ENCODE measurements around the gene ERC2.

The ERC2 gene

DNA sequence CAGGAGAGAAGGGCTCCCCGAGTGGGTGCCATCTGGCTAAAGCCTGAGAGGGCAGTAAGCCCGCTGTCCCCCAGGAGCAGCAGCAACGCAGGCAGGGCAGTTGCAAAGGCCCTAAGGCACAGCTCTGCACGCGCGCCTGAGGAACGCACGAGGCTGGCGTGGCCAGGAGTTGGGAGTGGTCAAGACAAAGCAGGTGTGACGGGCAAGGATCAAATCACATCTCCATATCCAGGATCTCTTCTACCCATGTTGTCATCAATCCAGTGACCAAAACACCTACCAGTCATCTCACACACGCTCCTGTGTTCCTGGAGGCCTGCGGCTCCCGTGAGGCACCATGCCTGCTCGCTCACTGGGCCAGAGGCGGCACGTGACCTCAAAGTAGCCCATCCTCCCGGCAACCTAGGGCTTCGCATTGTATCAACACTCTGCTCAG lies 59.5 kb downstream of the ERC2 start:
- no peaks in the 10 kb centered on the region for H3K4me1 Mint-ChIP-seq
- no peaks in the 10 kb centered on the region for H3K36me3 Mint-ChIP-seq
- DNase-seq (ENCODE audit: low spot score in 2 of 2) (no peak), ATAC-seq (no peak)
- H3K4me3 Mint-ChIP-seq: no peak overlapping the region
- no peaks in the 10 kb centered on the region for H3K9me3 Mint-ChIP-seq
- H3K27ac Mint-ChIP-seq: no peak overlapping the region

DNA sequence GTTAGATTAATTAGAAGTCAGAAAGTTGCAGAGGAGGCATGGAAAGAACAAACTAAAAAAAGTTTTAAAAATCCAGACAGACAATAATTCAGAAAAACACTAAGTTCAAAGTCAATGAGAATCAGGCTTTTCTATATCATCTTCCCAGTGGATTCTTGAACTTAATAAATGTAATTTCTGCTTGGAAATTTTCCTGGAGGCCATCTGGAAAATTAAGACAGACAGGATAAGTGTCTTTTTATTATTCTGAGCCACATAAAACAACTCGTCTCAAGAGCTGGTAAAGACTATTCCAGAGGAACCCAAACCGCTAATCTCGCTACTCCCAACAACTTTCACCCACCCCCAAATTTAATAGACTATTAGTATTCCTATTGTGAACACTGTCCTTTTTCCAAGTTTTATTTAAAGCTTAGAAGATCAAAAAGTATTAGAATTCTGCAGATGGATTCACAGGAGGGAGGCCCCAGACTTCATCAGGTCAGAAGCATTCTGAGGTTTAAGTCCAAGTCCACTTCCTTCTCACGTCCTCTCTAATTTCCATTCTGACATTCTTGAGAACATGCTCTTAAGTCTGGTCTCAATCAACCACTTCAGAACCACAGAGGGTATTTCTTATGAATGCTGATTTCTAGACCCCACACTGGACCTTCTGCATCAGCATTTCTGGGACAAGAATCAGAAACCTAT lies 61.3 kb downstream of the ERC2 start:
- H3K4me1 Mint-ChIP-seq: no peaks in the 10 kb centered on the region
- no peak for DNase-seq (ENCODE audit: low spot score in 2 of 2)
- no peak for ATAC-seq
- no peak overlapping the region for H3K4me3 Mint-ChIP-seq
- H3K9me3 Mint-ChIP-seq: no peaks in the 10 kb centered on the region
- H3K27ac Mint-ChIP-seq: no peak overlapping the region
- H3K36me3 Mint-ChIP-seq: no peaks in the 10 kb centered on the region

DNA sequence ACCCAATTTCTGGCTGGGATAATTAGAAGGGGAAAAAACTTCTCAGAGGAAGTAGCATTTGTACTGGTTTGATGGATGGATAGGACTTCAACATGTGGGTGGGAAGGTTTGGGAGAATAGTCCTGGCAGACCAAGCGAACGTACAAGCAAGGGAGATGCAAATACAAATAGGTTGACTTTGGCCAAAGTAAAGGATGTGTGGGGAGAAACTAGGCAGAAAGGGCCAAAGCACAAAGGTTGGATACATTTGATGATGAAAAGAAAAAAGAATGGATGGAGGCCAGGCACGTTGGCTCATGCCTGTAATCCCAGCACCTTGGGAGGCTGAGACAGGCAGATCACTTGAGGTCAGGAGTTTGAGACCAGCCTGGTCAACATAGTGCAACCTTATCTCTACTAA lies 63.4 kb downstream of the ERC2 start:
- no peaks in the 10 kb centered on the region for H3K9me3 Mint-ChIP-seq
- no peak for DNase-seq (ENCODE audit: low spot score in 2 of 2)
- H3K4me1 Mint-ChIP-seq: no peaks in the 10 kb centered on the region
- no peak overlapping the region for H3K27ac Mint-ChIP-seq
- no peaks in the 10 kb centered on the region for H3K36me3 Mint-ChIP-seq
- no peak for ATAC-seq
- H3K4me3 Mint-ChIP-seq: no peak overlapping the region

DNA sequence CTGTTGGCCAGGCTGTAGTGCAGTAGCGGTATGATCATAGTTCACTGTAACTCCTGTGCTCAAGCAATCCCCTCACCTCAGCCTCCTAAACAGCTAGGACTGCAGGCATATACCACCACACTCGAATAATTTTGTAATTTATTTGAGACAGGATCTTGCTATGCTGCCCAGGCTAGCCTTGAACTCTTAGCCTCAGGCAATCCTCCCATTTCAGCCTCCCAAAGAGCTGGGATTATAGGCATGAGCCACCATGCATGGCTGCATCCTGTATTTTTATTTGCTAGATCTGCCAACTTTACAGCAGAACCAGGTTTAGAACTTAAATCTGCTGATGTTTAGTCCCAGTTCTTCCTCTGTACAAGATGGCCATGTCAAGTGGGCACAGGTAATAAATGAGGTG lies 69.6 kb downstream of the ERC2 start:
- no peak for DNase-seq (ENCODE audit: low spot score in 2 of 2)
- no peak overlapping the region for H3K4me3 Mint-ChIP-seq
- H3K9me3 Mint-ChIP-seq: no peaks in the 10 kb centered on the region
- no peaks in the 10 kb centered on the region for H3K4me1 Mint-ChIP-seq
- no peak overlapping the region for H3K27ac Mint-ChIP-seq
- no peaks in the 10 kb centered on the region for H3K36me3 Mint-ChIP-seq
- ATAC-seq: no peak

DNA sequence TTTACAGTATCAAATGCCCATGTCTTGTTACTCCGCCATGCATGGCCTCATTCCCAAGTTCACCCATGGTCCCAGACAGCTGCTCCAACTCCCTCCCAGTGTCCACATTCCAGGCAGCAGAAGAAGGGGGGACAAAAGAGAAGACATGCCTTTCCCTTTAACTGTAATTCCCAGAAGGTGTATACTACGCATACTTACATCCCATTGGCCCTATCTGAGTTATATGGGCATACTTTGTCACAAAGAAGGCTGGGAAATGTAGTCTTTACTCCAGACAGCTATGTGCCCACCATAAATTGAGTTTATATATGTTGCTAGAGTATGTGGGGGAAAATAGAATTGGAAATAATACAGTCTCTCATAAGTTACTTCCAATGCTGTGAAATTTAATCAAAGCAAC lies 70.5 kb downstream of the ERC2 start:
- H3K9me3 Mint-ChIP-seq: no peaks in the 10 kb centered on the region
- DNase-seq (ENCODE audit: low spot score in 2 of 2): no peak
- no peaks in the 10 kb centered on the region for H3K4me1 Mint-ChIP-seq
- no peak overlapping the region for H3K27ac Mint-ChIP-seq
- no peaks in the 10 kb centered on the region for H3K36me3 Mint-ChIP-seq
- no peak for ATAC-seq
- H3K4me3 Mint-ChIP-seq: no peak overlapping the region

DNA sequence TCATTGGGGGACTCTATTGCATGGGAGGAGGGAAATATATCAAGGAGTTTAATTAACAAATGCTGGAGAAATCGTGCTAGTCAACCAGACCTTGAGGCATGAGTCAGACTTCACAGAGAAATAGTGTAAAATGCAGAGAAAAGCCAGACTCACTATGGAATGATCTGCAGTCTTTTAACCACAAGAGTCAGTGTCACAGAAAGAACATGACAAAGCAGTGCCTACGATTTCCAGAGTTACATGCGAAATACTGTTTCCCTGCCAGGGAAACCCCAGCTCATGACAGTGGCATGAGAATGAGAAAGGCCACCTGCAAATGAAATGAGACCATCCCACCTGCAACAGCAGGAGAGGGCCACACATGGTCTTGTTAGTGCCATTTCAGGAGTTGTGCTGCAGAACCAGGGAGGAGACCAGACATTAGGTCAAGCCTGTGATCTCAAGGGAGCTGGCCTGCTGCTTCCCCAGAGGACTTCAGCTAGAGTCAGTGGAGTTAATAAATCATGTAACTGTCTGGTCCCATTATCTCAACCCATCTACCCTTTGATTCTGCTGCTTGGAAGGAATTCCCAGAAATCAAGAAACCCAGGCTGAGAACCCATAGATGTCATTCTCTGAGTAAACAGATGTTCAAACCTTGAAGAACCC lies 79.0 kb downstream of the ERC2 start:
- H3K9me3 Mint-ChIP-seq: no peaks in the 10 kb centered on the region
- DNase-seq (ENCODE audit: low spot score in 2 of 2) (no peak), ATAC-seq (peak; percentile 39)
- no peak overlapping the region for H3K4me3 Mint-ChIP-seq
- no peak overlapping the region for H3K27ac Mint-ChIP-seq
- H3K4me1 Mint-ChIP-seq: no peaks in the 10 kb centered on the region
- no peaks in the 10 kb centered on the region for H3K36me3 Mint-ChIP-seq

DNA sequence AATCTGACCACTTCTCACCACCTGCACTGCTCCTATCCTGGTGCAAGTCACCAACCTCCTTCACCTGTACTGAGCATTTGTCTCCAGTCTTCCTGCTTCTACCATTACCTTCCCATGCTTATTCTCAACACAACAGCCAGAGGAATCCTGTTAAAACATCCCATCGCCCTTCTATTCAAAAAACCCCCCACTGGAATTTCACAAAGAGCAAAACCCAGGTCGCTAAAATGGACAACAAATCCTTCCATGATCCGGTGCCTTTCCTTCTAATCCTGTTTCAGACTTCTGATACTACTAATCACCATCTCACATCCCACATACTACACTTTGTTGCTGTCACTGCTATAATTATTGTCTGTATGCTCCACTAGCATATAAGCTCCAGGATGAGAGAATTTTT lies 85.2 kb downstream of the ERC2 start:
- ATAC-seq: no peak
- Mint-ChIP-seq H3K9me3 (no peaks in the 10 kb centered on the region), H3K36me3 (no peaks in the 10 kb centered on the region), H3K4me1 (no peaks in the 10 kb centered on the region), H3K27ac (no peak overlapping the region), H3K4me3 (no peak overlapping the region)
- DNase-seq (ENCODE audit: low spot score in 2 of 2): no peak

DNA sequence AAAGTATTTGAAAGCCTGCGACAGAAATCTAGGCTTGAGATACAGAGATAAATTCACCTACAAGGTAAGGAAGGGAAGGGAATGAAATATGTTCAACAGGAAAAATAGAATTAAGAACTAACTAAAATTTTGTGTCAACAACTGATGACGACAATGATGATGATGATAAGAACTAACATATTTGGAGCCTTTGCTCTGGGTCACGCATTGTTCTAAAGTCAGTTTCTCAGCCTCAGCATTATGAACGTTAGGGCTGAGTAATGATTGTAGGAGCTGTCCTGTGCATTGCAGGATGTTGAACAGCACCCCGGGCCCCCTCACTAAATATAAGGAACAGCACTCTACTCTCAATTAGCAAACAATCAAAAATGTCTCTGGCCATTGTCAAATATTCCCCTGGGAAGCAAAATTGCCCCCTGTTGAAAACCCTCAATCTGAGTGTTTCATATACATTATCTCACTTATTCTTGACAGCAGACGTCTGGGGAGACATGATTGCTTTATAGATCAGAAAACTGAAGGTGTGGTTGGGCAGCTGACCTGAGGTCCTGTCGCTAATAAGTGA lies 88.5 kb downstream of the ERC2 start:
- H3K27ac Mint-ChIP-seq: no peak overlapping the region
- no peak for DNase-seq (ENCODE audit: low spot score in 2 of 2)
- ATAC-seq: no peak
- no peaks in the 10 kb centered on the region for H3K4me1 Mint-ChIP-seq
- peaks cover 9% of the 10 kb centered on the region for H3K9me3 Mint-ChIP-seq
- no peaks in the 10 kb centered on the region for H3K36me3 Mint-ChIP-seq
- H3K4me3 Mint-ChIP-seq: no peak overlapping the region

DNA sequence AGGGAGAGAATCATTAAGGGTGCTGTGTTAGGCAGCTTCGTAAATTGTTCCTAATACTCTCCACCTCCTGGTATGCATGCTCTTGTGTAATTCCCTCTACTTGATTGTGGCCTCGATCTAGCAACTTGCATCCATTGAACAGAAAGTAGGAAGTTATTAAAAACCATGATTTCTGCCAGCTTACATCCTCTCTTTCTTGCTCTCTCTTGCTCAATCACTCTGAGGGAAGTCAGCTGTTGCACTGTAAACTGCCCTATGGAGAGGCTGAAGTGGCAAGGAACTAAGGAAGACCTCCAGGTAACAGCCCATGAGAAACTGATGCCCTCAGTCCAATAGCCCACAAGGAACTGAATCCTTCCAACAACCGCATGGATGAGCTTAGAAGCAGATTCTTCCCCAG lies 92.6 kb downstream of the ERC2 start:
- DNase-seq (ENCODE audit: low spot score in 2 of 2) (no peak), ATAC-seq (no peak)
- H3K4me3 Mint-ChIP-seq: no peak overlapping the region
- no peak overlapping the region for H3K27ac Mint-ChIP-seq
- no peaks in the 10 kb centered on the region for H3K4me1 Mint-ChIP-seq
- H3K36me3 Mint-ChIP-seq: no peaks in the 10 kb centered on the region
- peaks cover 9% of the 10 kb centered on the region for H3K9me3 Mint-ChIP-seq

DNA sequence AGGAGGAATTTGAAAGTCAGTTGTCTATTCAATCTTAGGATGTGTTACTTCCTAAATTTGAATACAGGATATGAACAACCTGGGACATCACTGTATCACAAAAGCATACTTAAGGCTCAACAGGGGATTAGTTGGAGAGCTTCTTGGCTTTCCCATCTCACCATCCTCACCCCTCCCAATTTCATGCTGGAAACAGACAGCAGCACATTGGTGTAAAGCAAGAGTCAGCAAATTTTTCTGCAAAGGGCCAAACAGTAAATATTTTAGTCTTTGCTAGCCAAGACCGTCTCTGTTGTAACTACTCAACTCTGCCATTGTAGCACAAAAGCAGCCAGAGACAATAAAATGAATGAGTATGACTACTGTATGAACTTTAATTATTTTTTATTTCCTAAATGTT lies 94.9 kb downstream of the ERC2 start:
- H3K4me3 Mint-ChIP-seq: no peak overlapping the region
- DNase-seq (ENCODE audit: low spot score in 2 of 2): no peak
- ATAC-seq: no peak
- H3K9me3 Mint-ChIP-seq: peaks cover 9% of the 10 kb centered on the region
- no peaks in the 10 kb centered on the region for H3K4me1 Mint-ChIP-seq
- no peaks in the 10 kb centered on the region for H3K36me3 Mint-ChIP-seq
- no peak overlapping the region for H3K27ac Mint-ChIP-seq

DNA sequence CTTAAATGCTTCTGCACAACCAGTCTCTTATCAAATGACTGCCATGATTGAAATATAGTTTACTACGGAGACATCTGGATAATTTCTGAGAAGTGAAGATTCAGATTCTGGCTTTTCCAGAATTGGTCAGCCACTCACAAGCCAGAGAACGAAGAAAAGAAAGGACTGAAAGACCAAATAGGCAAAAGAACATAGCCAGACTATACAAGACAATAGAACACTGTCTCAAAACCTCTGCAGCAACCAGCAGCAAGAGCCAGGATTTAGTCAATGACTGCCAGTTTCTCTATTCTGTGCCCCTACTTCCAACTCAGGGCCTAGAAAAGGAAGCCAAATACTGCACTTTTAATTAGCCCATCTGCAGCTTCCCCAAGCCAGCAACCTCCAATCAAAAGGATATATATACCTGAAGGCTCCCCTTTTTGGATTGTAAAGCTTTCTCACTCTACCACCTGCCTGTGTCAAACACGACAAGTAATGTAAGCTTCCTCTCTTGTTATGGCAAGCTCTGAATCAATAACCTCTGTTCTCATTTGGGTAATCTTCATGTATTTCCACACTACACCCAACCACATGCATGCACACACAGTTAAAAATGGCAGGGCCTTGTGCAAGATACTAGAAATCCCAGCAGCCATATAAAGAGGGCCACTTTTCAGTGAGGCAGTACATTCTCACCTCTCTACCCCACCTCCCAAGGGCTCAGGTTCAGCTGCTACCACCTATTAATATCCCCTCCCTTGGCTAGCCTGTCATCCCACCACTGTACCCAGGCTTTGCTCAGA lies 97.1 kb downstream of the ERC2 start:
- no peak overlapping the region for H3K4me3 Mint-ChIP-seq
- no peaks in the 10 kb centered on the region for H3K4me1 Mint-ChIP-seq
- ATAC-seq (no peak), DNase-seq (ENCODE audit: low spot score in 2 of 2) (no peak)
- no peaks in the 10 kb centered on the region for H3K36me3 Mint-ChIP-seq
- H3K9me3 Mint-ChIP-seq: peaks cover 9% of the 10 kb centered on the region
- no peak overlapping the region for H3K27ac Mint-ChIP-seq

DNA sequence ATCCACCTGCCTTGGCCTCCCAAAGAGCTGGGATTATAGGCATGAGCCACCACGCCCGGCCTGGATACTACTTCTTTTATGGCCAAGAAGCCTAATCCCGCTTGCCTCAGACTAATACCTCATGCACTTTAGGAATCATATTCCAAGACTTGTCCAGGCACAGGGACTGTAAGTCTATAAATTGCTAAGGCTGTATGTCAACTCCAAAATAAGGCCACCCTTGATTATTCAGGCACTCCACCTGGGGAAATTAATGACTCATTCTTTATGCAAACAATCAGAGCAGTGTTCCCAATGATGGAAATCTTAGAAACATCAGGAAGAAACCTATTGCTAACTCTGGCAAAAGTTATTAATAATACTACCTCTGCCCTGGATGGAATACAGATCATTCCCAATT lies 98.4 kb downstream of the ERC2 start:
- Mint-ChIP-seq H3K4me3 (no peak overlapping the region), H3K4me1 (no peaks in the 10 kb centered on the region), H3K9me3 (peaks cover under 1% of the 10 kb centered on the region), H3K36me3 (no peaks in the 10 kb centered on the region), H3K27ac (no peak overlapping the region)
- no peak for DNase-seq (ENCODE audit: low spot score in 2 of 2)
- no peak for ATAC-seq

DNA sequence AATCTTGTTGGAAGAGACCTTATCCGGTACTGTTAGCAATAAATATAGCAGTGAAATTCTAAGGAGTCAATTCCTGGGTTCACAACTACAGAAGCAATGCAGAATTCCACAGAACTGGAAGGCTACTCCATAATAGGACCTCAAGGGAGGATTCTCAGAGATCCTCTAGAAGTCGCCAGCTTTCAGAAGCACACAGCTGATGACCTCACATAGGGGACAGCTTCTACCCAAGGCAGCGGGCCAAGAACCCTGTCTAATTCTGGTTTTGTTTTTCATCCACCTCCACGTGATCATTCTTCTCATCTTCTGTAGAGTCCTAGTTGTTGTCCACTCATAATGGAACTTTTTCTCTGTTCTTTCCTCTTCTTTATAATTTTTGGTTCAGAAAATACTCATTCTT lies 99.4 kb downstream of the ERC2 start:
- no peak for DNase-seq (ENCODE audit: low spot score in 2 of 2)
- Mint-ChIP-seq H3K9me3 (no peaks in the 10 kb centered on the region), H3K36me3 (no peaks in the 10 kb centered on the region), H3K27ac (no peak overlapping the region), H3K4me1 (no peaks in the 10 kb centered on the region), H3K4me3 (no peak overlapping the region)
- no peak for ATAC-seq

DNA sequence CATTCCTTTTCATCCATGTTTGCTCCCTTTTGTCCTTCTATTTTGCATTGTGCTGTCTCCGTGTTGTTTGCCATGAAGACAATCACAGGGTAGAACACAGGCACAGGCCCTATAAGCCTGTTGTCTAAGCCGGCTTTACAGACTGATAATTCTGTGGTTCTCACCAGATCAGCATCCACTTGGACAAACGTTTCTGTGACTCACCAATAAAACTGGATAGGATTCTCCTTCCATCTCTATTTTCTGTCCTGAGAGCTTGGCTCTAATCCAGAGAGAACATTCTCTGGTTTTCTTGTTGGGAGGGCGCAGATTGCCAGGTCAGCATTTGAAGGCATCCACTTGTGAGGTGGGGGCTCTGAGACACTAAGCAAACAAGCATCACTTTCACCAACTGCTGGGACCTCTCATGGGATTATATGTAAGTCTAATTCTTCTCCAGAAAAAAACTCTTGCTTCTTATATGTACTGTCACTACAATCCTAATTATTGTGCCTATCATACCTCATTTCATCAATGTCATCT lies 101.6 kb downstream of the ERC2 start:
- Mint-ChIP-seq H3K4me3 (no peak overlapping the region), H3K4me1 (no peaks in the 10 kb centered on the region), H3K36me3 (no peaks in the 10 kb centered on the region), H3K9me3 (no peaks in the 10 kb centered on the region), H3K27ac (no peak overlapping the region)
- ATAC-seq (peak; percentile 11), DNase-seq (ENCODE audit: low spot score in 2 of 2) (no peak)

DNA sequence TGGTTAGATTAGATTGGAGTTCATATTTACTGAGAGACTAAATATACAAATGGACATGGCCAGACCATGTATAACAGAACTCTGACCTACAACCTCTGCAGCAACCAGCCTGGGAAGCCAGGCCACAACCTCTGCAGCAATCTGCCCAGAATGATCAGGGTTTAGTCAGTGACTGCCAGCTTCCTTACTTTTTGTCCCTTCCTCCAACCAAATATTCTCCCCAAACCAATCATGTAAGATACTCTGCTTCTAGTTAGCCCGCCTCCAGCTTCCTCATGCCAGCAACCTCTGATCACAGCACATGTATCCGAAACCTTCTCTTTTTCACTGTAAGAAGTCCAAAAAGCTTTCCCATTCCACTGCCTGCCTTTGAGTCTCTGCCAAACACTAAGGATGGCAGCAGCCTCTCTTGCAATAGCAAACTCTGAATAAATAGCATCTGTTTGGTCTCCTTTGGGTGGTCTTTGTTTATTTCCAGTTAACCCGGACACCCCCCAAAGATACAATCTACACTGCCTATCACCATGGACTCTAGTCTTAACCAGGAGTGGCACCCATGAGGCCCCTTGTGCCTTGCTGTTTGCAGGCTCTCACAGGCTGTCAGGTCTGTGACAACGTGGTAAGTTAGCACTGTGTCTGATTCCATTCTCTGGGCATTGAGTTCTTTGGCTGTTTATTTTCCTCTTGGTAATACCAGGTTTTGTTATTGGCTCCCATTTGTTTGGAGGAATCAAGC lies 102.2 kb downstream of the ERC2 start:
- Mint-ChIP-seq H3K4me3 (no peak overlapping the region), H3K27ac (no peak overlapping the region), H3K36me3 (no peaks in the 10 kb centered on the region), H3K9me3 (no peaks in the 10 kb centered on the region), H3K4me1 (no peaks in the 10 kb centered on the region)
- ATAC-seq (peak; percentile 34), DNase-seq (ENCODE audit: low spot score in 2 of 2) (no peak)

All from stimulated activated effector memory CD8-positive, alpha-beta T cell treated with anti-CD3 and anti-CD28 coated beads, Interleukin-12 subunit alpha, Interleukin-12 subunit beta, amount 100 ng/mL, for 72 hours (primary cell).